ENCODE measurements around the gene FAIM. TPM values are rescaled to one million over a fixed set of nuclear protein-coding genes. Genes with fewer than 3 reads are reported as not detected.

Gene FAIM
- total RNA-seq, 3 donors from 2014 or later, result 3.9 to 7.8 (median 5.0) TPM

DNA sequence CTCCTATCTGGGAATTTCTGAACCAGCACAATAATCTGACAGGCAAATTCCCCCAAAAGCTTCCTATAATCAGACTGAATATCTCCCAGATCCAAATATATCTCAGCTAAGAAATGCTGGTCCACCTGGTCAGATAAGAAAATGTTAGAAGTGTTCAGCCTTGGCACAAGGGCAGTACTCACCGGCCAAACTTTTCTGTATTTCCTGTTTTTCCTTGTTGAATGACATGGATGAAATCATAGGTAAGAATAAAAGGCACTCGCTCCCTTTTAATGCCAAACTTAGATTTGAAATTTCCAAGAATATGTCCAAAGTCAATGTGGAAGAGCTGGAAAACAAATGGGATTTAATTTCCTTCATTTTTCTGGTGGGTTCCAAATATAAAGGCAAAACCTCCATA is 48.9 kb downstream of the FAIM start:
- intact Hi-C loops (cut with DNase I, micrococcal nuclease), result no loop called here
- no peaks in the 10 kb centered on the region for H3K4me1 ChIP-seq (ENCODE audit: low read depth)
- no peaks in the 10 kb centered on the region for H3K9me3 ChIP-seq
- TF ChIP-seq, protein P1, sequence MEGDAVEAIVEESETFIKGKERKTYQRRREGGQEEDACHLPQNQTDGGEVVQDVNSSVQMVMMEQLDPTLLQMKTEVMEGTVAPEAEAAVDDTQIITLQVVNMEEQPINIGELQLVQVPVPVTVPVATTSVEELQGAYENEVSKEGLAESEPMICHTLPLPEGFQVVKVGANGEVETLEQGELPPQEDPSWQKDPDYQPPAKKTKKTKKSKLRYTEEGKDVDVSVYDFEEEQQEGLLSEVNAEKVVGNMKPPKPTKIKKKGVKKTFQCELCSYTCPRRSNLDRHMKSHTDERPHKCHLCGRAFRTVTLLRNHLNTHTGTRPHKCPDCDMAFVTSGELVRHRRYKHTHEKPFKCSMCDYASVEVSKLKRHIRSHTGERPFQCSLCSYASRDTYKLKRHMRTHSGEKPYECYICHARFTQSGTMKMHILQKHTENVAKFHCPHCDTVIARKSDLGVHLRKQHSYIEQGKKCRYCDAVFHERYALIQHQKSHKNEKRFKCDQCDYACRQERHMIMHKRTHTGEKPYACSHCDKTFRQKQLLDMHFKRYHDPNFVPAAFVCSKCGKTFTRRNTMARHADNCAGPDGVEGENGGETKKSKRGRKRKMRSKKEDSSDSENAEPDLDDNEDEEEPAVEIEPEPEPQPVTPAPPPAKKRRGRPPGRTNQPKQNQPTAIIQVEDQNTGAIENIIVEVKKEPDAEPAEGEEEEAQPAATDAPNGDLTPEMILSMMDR (IDR thresholded peaks at IDR 0.05), result no peak
- H3K36me3 ChIP-seq (ENCODE audit: low read depth), result no peaks in the 10 kb centered on the region
- H3K4me3 ChIP-seq, result no peak overlapping the region
- no peak for DNase-seq
- no peak for ATAC-seq

DNA sequence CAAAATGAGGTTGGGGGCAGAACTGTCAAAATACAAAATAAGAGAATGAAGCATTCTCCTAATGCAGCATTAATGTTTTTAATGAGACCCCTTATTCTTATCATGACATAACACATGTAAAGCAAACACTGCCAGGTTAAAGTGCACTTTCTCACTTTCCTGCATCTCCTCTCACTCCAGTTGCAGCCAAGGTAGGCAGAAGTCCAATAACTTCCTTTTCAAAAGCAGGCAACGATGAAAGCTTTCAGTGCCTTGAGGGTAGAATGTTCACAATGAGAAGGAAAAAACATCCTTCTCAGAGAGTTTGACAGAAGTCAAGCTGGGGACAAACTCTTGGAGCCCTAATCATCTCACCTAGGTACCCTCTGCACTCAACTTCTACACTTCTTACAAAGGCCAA is 59.5 kb downstream of the FAIM start:
- no peak for DNase-seq
- peaks cover 17% of the 10 kb centered on the region for H3K4me1 ChIP-seq (ENCODE audit: low read depth)
- no peak overlapping the region for H3K4me3 ChIP-seq
- no peaks in the 10 kb centered on the region for H3K9me3 ChIP-seq
- ATAC-seq, result no peak
- TF ChIP-seq, protein P1 (IDR thresholded peaks at IDR 0.05), result no peak
- peaks cover 10% of the 10 kb centered on the region for H3K36me3 ChIP-seq (ENCODE audit: low read depth)
- intact Hi-C loops (cut with DNase I, micrococcal nuclease), result no loop called here

DNA sequence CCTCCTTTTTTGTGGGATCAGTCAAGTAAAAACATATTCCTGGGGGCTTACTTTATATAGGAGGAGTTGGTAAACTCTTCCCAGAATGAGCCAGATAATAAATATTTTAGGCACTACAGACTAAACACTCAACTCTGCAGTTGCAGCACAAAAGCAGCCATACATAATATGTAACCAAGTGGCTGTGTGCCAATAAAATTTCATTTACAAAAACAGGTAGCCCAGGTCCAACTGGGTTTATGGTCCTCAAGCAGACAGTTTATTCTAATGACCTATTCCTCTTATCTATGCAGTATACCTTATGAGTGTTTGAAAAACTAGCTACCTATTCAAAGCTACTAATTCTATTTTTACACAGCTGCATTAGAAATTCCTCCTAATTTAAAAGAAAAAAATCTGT is 61.8 kb downstream of the FAIM start:
- Histone ChIP-seq H3K4me3 (no peak overlapping the region), H3K4me1 (ENCODE audit: low read depth) (peaks cover 17% of the 10 kb centered on the region), H3K36me3 (ENCODE audit: low read depth) (no peaks in the 10 kb centered on the region), H3K9me3 (peaks cover 2% of the 10 kb centered on the region)
- intact Hi-C loops (cut with DNase I, micrococcal nuclease), result no loop called here
- peak in 1 of 3 donors; percentile 36 for DNase-seq
- TF ChIP-seq, protein P1 (IDR thresholded peaks at IDR 0.05), result no peak
- ATAC-seq, result peak; percentile 71

DNA sequence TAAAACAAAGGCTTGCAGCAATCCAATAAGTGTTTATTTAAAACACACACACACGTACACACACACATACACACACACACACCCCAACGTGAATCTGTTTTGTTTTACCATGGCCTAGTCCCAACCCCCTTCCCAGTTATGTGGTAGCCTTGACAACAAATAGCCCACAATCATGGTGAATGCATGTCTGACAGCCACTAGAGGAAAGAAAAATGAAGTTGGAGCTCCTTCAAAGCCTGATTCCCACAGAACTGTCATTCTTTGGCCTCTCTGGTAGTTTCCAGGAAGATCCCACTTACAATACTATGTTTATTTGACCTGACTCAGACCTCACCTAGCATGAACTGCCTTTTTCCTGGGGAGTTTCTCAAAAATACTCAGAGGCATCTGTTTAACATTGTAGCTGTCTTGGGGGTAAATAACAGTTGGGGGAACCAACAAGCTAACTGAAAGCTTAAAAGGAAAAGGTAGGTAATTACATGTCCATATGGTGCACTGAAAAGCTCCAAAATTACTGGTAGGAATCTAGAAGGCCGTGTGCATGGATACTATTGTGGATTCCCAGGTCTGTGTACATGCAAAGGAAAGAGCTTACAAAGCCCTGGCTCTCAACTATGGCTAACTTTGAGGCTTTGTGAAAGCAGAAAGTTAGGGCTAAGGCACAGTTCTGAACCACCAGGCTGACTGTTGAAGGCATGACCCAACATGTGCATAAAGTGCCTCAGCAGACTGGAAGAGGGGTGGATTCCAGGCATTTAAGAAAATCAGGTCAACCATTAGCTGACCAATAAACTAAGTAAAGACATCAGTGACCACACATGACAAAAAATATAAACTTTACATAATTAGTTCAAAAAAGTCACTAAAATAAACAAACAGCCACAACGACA is 65.3 kb downstream of the FAIM start:
- intact Hi-C loops (cut with DNase I, micrococcal nuclease), result no loop called here
- ATAC-seq (peak; percentile 78), DNase-seq (peak in 1 of 3 donors; percentile 28)
- no peak overlapping the region for H3K4me3 ChIP-seq
- peaks cover 17% of the 10 kb centered on the region for H3K4me1 ChIP-seq (ENCODE audit: low read depth)
- TF ChIP-seq, protein P1 (IDR thresholded peaks at IDR 0.05), result no peak
- H3K9me3 ChIP-seq, result peaks cover 10% of the 10 kb centered on the region
- no peaks in the 10 kb centered on the region for H3K36me3 ChIP-seq (ENCODE audit: low read depth)

DNA sequence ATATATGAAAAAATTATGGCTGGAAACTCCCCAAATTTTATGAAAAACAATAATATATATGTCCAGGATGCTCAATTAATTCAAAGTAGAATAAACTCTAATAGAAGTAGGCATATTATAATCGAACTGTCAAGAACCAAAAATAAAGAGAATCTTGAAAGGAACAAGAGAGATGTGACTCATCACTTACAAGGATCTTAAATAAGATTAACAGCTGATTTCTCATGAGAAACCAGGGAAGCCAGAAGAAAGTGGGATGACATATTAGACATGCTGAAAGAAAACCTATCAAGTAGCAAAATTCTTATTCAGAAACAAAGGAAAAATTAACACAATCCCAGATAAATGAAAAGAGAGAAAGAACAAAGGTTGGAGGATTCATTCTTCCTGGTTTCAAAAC is 66.8 kb downstream of the FAIM start:
- DNase-seq, result no peak
- ATAC-seq, result no peak
- TF ChIP-seq, protein P1 (IDR thresholded peaks at IDR 0.05), result no peak
- H3K36me3 ChIP-seq (ENCODE audit: low read depth), result no peaks in the 10 kb centered on the region
- H3K4me3 ChIP-seq, result no peak overlapping the region
- peaks cover 10% of the 10 kb centered on the region for H3K9me3 ChIP-seq
- intact Hi-C loops (cut with DNase I, micrococcal nuclease), result no loop called here
- H3K4me1 ChIP-seq (ENCODE audit: low read depth), result peaks cover 9% of the 10 kb centered on the region

All from mucosa of descending colon (tissue), 3 donors.